Smooth muscle cell of the pulmonary artery (primary cell): ENCODE measurements around the gene GPR132. TPM values are rescaled to one million over a fixed set of nuclear protein-coding genes. Genes with fewer than 3 reads are reported as not detected.

ENCODE experiments used
- total RNA-seq: library from RNA; depleted of rRNA; stranded (reverse); fragments of >200 nt; gene quantifications from 2 replicates; pipeline ENCODE4 v1.2.3, GENCODE V29; 2014

The GPR132 gene
- 0.03 and 0.26 TPM in 2 replicates for total RNA-seq

GRCh38 chr14:105065280-105066228 is at the start of gene GPR132:
Gene GPR132 (minus strand): TSS chr14:105065430. CDS start chr14:105055420, 10,010 bp downstream.

GRCh38 chr14:105020815-105021655 is 44.2 kb downstream of the GPR132 start, which contains the start of gene CDCA4:
Gene CDCA4 (minus strand): TSS chr14:105021083. CDS start chr14:105011929, 9,154 bp downstream.

Other genes with a start within 250 kb of the GPR132 start
- gene CEP170B, start 200.2 kb downstream of the GPR132 start, total RNA-seq = 19.5 and 43.3 TPM in 2 replicates
- gene PLD4, start 140.6 kb downstream of the GPR132 start, total RNA-seq = 0.07 and 0.13 TPM in 2 replicates
- gene AHNAK2, start 87.1 kb downstream of the GPR132 start, total RNA-seq = 41.4 and 194 TPM in 2 replicates
- gene CLBA1, start 79.6 kb downstream of the GPR132 start, total RNA-seq = 9.6 and 12.1 TPM in 2 replicates
- 10.0 and 10.6 TPM in 2 replicates for gene CDCA4, start 44.3 kb downstream of the GPR132 start, total RNA-seq
- gene JAG2, start 103.3 kb upstream of the GPR132 start, total RNA-seq = 1.3 and 4.0 TPM in 2 replicates
- gene NUDT14, start 115.9 kb upstream of the GPR132 start, total RNA-seq = 8.7 and 16.6 TPM in 2 replicates
- 37.7 and 73.1 TPM in 2 replicates for gene BTBD6, start 183.1 kb upstream of the GPR132 start, total RNA-seq
- gene BRF1, start 235.6 kb upstream of the GPR132 start, total RNA-seq = 29.8 and 41.4 TPM in 2 replicates
- gene PACS2, start 249.3 kb upstream of the GPR132 start, total RNA-seq = 56.4 and 101 TPM in 2 replicates